Adipocyte (in vitro differentiated cells): Measurements from ENCODE around the gene PSMD3.

Source experiments
- DNase-seq: peaks from one replicate; pipeline ENCODE4 v3.0.0-alpha.2; 2015; ENCODE audit warnings: low read depth
- H3K27me3 ChIP-seq: replicated peaks from 2 replicates; pipeline ENCODE4 v1.7.0; 2013; ENCODE audit warnings: mild to moderate bottlenecking, low read length, moderate library complexity; ENCODE audit not compliant: control insufficient read depth, insufficient read depth
- H3K36me3 ChIP-seq: 2 replicates; pipeline ENCODE4 v1.7.0; 2013; ENCODE audit warnings: low read length, mild to moderate bottlenecking, moderate library complexity; ENCODE audit not compliant: control insufficient read depth, insufficient read depth, severe bottlenecking
- H3K4me1 ChIP-seq: 2 replicates; pipeline ENCODE4 v1.7.0; 2013; ENCODE audit warnings: mild to moderate bottlenecking, low read length, moderate library complexity; ENCODE audit not compliant: control insufficient read depth, insufficient read depth
- H3K4me3 ChIP-seq: 2 replicates; pipeline ENCODE4 v1.7.0; 2013; ENCODE audit warnings: mild to moderate bottlenecking, low read length, moderate library complexity
- H3K9ac ChIP-seq: 2 replicates; pipeline ENCODE4 v1.7.0; 2013; ENCODE audit warnings: mild to moderate bottlenecking, low read length, moderate library complexity
- H3K9me3 ChIP-seq: 2 replicates; pipeline ENCODE4 v1.7.0; 2013; ENCODE audit warnings: mild to moderate bottlenecking, low read length, moderate library complexity; ENCODE audit not compliant: control insufficient read depth

Gene PSMD3

GRCh38 chr17:39980351-39981206 is at the start of gene PSMD3:
PSMD3 (plus strand) TSS chr17:39980807; CDS start chr17:39980971, 164 bp downstream.
- H3K36me3 ChIP-seq, result peaks cover 16% of the 10 kb centered on the region
- H3K4me1 ChIP-seq, result peaks cover 30% of the 10 kb centered on the region
- no peaks in the 10 kb centered on the region for H3K9me3 ChIP-seq
- H3K9ac ChIP-seq, result peak within 1 kb of the TSS; percentile 99
- H3K4me3 ChIP-seq, result peak within 1 kb of the TSS; percentile 91
- H3K27me3 ChIP-seq, result no peaks in the 10 kb centered on the region
- DNase-seq, result peak; percentile 100

DNA sequence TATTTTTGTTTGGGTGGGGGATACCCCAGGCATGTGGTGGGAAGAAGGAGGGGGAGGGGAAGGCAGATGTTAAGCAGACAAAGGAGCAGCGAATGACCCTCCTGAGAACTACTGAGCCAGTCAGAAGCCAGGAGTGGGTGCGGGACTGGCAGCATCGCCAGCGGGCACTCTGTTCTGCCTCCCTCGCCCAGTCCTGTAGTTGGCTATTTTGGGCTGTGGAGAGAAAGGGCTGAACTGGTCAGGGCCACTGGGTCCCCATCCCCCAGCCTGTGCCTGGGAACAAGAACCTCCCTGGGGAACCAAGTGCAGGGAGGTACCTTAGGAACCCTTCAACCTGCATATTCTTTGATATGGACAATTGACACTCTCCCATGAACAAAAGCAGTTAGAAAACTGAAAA is 46.7 kb upstream of the PSMD3 start:
- H3K9ac ChIP-seq, result no peak overlapping the region
- no peaks in the 10 kb centered on the region for H3K9me3 ChIP-seq
- no peaks in the 10 kb centered on the region for H3K36me3 ChIP-seq
- H3K27me3 ChIP-seq, result no peaks in the 10 kb centered on the region
- H3K4me3 ChIP-seq, result no peak overlapping the region
- no peak for DNase-seq
- H3K4me1 ChIP-seq, result peaks cover 12% of the 10 kb centered on the region

GRCh38 chr17:39934324-39934723 is 46.3 kb upstream of the PSMD3 start:
- Histone ChIP-seq H3K4me3 (no peak overlapping the region), H3K9ac (no peak overlapping the region), H3K9me3 (no peaks in the 10 kb centered on the region), H3K36me3 (no peaks in the 10 kb centered on the region), H3K4me1 (peaks cover 10% of the 10 kb centered on the region), H3K27me3 (no peaks in the 10 kb centered on the region)
- DNase-seq, result no peak

GRCh38 chr17:39935909-39936308 is 44.7 kb upstream of the PSMD3 start:
- peaks cover 10% of the 10 kb centered on the region for H3K4me1 ChIP-seq
- no peak overlapping the region for H3K9ac ChIP-seq
- no peaks in the 10 kb centered on the region for H3K27me3 ChIP-seq
- H3K4me3 ChIP-seq, result no peak overlapping the region
- no peaks in the 10 kb centered on the region for H3K9me3 ChIP-seq
- no peaks in the 10 kb centered on the region for H3K36me3 ChIP-seq
- DNase-seq, result peak; percentile 27

DNA sequence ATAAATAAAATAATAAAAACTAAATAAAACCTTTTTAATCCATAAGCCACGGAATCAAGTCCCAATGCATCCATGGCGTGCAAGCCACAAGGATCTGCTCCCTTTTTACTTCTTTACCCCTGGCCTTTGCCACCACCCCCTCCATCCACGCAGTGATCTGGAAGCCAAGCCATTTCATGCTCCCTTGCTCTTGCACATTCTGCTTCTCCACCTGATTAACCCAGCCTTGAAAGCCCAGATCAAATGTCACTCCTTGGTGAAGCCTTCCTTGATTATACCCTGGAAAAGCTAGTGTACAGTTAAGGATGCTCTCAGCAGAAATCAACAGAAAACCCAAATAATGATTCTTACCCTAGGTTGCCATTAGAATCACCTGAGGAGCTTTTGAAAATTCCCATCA is 43.2 kb upstream of the PSMD3 start:
- H3K36me3 ChIP-seq, result no peaks in the 10 kb centered on the region
- H3K4me3 ChIP-seq, result no peak overlapping the region
- no peak for DNase-seq
- no peak overlapping the region for H3K9ac ChIP-seq
- peaks cover 10% of the 10 kb centered on the region for H3K4me1 ChIP-seq
- H3K9me3 ChIP-seq, result no peaks in the 10 kb centered on the region
- H3K27me3 ChIP-seq, result no peaks in the 10 kb centered on the region

- DNase-seq, result no peak
- H3K36me3 ChIP-seq, result no peaks in the 10 kb centered on the region
- H3K4me1 ChIP-seq, result peaks cover 10% of the 10 kb centered on the region
- H3K9me3 ChIP-seq, result no peaks in the 10 kb centered on the region
- H3K9ac ChIP-seq, result no peak overlapping the region
- H3K27me3 ChIP-seq, result no peaks in the 10 kb centered on the region
- no peak overlapping the region for H3K4me3 ChIP-seq
These were observed 42.3 kb upstream of the PSMD3 start for GRCh38 chr17:39938140-39938869.

- H3K4me1 ChIP-seq, result peaks cover 10% of the 10 kb centered on the region
- H3K36me3 ChIP-seq, result no peaks in the 10 kb centered on the region
- no peaks in the 10 kb centered on the region for H3K9me3 ChIP-seq
- no peak for DNase-seq
- no peak overlapping the region for H3K4me3 ChIP-seq
- H3K9ac ChIP-seq, result no peak overlapping the region
- peaks cover 3% of the 10 kb centered on the region for H3K27me3 ChIP-seq
These were observed 41.5 kb upstream of the PSMD3 start for GRCh38 chr17:39939106-39939505.

DNA sequence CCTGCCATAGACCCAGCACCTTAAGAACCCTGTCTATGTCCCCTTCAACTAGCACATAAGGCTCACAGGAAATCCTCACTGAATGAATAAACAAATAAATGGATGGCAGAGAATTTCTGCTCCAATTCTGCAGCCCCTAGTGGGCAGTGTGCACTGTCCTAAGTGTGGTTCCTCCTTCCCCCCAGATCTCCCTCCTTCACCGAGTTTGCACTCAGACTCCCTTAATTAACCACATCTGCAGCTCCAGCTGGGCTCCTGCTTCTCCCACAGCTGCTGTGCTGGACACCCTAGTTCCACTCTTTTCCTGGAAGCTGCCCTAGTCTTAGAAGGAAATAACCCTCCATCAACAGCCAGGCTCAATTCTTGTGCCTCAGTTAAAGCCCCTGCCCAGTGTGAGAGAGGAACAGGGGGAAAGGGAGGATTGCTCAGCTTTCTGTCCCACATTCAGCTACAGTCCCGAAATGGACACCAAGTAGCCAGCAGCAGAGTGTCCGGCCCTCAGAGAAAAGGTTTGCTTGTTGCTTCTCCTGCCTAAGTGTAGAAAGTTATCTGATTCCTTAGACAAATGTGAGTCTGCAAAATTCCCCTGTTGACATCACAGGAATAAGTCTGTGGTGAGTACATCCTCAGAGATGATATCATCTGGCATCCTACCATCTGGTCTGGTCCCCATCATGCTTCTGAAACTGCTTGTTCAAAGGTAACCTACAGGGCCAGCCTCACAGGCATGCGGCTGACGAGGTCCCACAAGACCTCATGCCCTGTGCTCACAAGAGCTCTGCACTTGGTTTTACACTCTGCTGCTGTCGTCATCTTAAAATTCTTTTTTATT is 40.8 kb upstream of the PSMD3 start:
- no peak overlapping the region for H3K4me3 ChIP-seq
- no peaks in the 10 kb centered on the region for H3K9me3 ChIP-seq
- no peaks in the 10 kb centered on the region for H3K36me3 ChIP-seq
- peak; percentile 79 for DNase-seq
- H3K27me3 ChIP-seq, result peaks cover 3% of the 10 kb centered on the region
- H3K9ac ChIP-seq, result peak overlapping the region; percentile 22
- peaks cover 10% of the 10 kb centered on the region for H3K4me1 ChIP-seq

DNA sequence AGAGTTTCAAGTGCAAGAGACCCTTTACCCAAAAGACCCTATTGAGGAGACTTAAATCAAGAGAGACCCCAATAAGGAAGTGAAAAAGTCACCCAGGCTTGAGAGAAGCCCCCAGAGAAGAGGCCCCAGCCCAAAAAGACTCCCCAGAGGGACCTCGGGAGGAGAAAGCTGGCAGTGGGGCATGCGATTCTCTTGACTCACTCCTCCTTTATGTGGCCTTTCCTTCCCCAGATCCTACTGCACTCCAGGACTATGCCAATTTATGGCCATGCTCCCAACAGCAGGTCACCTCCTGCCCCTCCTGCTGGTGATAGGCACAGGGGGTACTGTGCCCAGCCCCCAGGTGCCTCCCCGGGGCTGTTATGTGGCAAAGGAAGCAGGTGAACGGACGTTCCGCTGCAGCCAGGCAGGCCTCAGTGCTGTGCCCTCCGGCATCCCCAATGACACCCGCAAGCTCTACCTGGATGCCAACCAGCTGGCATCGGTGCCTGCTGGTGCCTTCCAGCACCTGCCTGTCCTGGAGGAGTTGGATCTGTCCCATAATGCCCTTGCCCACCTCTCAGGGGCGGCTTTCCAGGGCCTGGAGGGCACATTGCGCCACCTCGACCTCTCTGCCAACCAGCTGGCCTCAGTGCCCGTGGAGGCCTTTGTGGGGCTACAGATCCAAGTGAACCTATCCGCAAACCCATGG is 36.8 kb upstream of the PSMD3 start:
- peaks cover 10% of the 10 kb centered on the region for H3K4me1 ChIP-seq
- no peak overlapping the region for H3K9ac ChIP-seq
- H3K27me3 ChIP-seq, result peaks cover 3% of the 10 kb centered on the region
- no peak for DNase-seq
- no peaks in the 10 kb centered on the region for H3K9me3 ChIP-seq
- H3K36me3 ChIP-seq, result no peaks in the 10 kb centered on the region
- H3K4me3 ChIP-seq, result no peak overlapping the region

GRCh38 chr17:39944393-39944711 is 36.3 kb upstream of the PSMD3 start:
- DNase-seq, result no peak
- Histone ChIP-seq H3K4me1 (peaks cover 8% of the 10 kb centered on the region), H3K9ac (no peak overlapping the region), H3K4me3 (no peak overlapping the region), H3K36me3 (no peaks in the 10 kb centered on the region), H3K9me3 (no peaks in the 10 kb centered on the region), H3K27me3 (peaks cover 3% of the 10 kb centered on the region)
